Stimulated activated CD8-positive, alpha-beta memory T cell treated with anti-CD3 and anti-CD28 coated beads, Interleukin-12 subunit alpha, Interleukin-12 subunit beta, amount 100 ng/mL, for 24 hours (primary cell): ENCODE results near the gene DIO1.

ENCODE experiments used
- DNase-seq: peaks from one replicate; pipeline ENCODE4 v3.0.0-alpha.2; 2020; ENCODE audit errors: extremely low read depth

The DIO1 gene

DNA sequence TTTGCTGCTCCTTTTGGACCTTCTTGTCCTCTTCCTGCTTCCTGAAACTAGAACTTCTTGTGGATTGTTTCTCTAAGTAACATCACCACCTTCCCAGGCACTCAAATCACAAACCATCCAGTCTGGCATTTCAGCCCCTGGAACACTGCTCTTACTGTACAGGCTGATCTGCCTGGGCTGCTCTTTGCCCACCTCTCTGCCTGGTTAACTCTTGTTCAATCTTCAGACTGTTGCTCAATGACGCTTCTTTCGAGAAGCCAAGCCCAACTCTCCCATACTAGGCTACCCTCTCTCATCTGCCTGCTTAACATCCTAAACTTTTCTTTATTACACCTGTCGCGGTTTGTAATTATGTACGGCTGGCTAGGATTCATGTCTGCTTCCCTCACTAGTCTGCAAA lies 657 bp downstream of the DIO1 start:
- DNase-seq = no peak

DNA sequence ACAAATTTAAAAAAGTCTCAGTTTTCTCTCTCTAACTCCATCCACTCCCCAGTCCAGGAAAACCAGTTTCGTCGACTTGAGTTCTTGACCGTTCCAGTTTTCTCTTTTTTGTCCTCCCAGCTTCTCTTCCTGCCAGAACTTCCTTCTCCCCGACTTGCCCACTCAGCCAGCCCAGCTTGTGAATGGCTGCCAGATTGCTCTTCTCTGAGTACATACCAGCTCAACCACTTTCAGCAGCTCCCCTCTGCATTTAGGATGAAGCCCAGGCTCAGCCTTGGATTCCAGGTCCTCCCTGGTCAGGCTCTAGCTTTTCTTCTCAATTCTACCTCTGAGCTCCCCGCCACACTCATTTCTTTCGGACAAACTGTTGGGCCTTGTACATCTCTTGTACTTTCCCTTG lies 1.4 kb downstream of the DIO1 start:
- DNase-seq = no peak

DNA sequence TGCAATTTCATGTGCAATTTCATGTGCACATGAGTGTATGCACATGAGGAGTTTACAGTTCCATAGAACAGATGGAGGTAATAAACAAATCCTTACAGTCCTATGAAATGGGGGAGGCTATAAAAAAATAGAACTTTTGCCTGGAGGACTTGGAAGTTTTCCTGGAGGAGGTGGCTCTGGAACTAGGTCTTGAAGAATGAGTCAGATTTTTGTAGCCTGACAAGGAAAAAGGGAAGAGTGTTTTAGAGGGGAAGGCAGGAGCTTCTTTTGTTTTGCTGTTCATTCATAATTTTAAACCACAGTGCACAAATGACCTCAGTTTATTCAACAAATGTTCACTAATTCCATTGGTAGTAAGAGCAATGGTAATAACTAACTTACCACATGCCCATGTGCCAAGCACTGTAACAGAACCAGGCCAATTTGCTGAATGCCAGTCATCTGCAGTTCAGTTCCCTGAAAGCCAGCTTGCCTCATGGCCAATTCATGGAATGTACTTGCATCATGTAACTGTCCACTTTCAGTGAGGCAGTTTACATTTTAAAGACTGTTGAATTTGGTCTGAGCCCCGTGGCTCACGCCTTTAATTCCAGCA lies 2.7 kb downstream of the DIO1 start:
- DNase-seq = no peak

DNA sequence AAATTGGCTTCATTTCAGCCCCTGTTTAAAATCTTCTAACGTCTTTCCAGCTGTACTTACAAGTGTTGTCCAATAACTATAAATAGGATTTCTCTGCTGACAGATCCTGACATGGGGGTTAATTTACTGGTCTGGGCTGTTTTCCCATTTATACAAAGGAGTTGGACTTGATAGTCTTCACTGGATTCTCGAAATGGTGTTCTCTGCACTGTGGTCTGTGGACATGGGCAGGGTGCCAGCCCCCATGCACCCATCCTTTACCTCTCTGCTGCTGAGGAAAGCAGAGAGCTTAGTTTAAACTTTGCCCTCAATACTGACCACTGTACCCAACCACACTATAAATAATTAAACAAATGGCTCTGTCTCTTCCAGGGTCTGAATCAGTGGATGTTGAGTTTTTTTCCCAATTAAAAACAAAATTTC lies 5.2 kb downstream of the DIO1 start:
- DNase-seq = no peak

DNA sequence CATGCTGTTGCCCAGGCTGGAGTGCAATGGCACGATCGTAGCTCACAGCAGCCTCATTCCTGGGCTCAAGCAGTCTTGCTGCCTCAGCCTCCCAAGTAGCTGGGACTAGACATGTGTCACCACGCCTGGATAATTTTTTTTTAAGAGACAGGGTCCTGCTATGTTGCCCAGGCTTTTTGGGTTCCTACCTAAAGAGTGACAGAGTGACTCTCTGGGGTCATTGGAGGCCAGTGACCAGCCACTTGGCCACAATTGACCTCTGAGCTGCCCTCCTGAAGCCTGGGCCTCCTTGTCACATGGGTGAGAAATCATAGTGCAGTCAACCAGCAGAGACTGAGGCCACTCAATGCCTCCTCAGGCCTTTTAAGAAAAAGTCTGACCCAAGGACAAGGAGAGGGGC lies 5.7 kb downstream of the DIO1 start:
- DNase-seq = no peak

DNA sequence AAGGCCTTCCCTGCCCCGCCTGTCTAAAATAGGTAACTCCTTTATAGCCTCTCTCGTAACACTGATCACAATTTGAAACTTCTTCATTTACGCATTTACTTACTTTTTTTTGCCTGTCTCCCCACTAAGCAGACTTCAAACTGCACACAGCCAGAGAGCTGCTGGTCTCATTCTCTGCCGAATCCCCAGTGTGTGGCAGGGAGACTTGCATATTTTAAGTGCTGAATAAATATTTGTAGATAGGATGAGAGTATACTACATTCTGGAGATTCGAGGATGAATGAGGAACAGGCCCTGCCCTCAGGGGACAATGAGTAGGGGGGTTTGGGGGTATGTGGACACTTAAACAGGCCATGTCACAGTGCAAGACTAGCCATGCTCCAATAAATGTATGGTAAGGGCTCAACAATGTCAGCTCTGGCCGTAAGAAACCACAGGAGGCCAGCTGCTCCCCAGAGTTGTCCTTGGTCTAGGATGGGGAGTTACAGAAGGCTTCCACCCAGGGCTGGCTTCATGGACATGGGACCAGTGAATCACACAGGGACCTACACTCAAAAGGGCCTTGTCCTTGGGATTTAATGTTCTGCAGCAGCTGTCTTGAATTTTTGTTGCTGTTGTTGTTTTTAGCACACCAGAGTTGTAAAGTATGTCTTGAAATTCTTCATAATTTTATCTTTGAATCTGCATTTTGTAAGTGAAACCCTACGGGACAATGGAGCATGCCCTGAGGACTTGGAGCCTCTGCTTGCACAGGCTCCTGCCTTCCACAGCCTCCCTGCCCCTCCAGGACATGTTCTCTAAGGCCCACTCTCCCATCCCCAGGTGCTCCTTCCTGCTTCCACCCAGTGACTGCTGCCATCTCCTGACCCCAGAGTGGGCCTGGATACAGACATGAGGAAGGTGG lies 8.5 kb downstream of the DIO1 start:
- DNase-seq = no peak

DNA sequence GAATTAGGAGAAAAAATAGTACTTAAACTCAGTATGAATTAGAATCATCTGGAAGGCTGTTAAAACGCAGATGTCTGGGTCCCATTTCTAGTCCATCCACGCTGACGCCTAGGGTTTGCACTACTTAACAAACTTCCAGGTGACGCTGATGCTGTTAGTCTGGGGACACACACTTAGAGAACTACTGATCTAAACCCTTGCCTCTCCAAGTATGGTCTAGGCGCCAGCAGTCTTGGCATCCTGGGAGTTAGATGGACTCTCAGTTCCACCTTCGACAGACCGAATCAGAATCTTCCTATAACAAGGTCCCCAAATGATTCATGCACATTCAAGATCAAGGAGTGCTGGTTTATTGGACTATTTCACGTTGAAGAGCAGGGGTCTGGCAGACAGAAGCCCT lies 11.5 kb downstream of the DIO1 start:
- DNase-seq = no peak

DNA sequence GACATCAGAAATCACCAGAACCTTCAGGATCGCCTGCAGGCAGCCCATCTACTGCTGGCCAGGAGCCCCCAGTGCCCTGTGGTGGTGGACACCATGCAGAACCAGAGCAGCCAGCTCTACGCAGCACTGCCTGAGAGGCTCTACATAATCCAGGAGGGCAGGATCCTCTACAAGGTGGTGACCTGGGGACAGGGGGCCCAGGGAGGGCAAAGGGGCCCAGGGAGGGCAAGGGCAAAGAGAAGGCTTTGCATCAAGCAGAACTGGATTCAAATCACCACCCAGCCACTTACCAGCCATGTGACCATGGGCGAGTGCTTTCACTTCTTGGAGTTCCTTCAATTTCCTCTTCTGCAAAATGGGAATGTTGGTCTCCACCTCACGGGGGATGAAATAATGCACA lies 12.1 kb downstream of the DIO1 start:
- no peak for DNase-seq

DNA sequence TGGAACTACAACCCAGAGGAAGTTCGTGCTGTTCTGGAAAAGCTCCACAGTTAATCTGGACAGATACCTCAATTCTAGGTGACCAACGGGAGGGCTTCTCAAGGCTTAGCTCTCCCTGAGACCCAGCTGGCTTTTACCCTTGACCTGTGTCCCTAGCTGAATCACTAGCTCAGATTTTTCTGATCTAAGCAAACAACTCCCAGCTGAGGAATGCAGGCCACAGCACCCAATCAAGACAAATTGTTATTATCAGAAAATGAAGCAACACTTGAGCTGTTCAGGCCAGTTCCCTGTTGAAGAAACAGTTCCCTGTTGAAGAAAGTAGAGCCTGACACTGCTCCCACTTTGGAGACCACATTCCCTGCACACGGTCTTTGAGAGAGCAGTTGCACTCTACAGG lies 16.0 kb downstream of the DIO1 start:
- DNase-seq = no peak

DNA sequence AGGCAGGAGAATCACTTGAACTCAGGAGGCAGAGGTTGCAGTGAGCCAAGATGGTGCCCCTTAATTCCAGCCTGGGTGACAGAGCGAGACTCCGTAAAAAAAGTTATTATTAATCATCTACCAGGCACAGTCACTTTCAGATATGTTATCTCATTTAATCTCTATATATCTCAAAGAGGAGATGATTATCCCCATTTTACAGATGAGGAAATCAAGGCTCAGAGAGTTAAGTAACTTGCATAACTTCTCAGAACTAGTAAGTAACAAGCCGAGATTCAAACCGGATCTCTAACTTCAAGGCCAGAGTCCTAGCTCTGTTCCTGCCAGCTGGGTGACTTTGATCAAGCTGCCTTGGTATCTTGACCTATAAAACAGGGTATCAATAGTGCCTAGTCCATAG lies 17.5 kb downstream of the DIO1 start:
- DNase-seq = no peak

DNA sequence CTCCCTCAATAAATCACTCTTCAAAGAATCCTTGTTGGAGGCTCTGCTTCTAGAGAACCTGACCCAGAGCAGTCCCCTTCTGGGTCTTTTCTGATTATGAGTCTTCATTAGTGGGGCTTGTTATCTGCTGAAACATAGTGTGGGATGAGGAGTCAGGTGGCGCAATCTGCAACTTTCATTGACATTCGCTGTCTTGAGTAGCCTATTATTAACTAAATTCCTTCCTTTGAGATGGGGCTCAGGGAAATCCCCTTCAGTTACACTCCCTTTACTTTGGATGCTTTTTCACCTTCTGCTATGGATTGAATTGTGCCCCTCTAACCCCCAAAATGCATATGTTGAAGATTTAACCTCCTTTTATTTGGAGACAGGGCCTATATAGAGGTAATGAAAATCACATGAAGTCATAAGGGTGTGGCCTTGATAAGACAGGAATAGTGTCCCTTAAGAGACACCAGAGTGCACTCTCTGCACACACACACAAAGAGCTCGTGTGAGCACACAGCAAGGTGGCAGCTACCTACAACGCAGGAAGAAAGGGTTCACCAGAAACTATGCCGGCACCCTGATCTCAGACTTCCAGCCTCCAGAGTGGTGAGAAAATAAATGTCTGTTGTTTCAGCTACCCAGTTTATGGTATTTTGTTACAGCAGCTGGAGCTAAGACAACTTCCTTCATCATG lies 19.5 kb downstream of the DIO1 start:
- DNase-seq = no peak

DNA sequence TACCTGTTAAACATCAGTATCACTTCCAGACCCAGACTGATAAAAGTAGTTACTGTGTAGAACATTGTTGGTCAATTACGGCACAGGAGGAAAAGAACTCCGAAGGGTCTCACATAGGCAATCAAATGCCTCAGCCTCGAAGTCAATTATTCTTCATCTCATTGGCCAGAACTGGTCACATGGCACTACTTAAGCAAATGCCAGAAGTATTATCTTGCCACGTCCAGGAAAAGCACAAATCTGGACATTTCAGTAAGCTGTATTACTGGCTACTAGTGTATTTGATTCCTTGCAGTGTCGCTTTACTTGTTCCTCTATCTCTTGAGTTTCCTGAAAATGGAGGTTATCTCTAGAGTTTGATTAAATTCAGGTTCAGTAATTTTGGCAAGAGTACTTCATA lies 24.4 kb downstream of the DIO1 start:
- DNase-seq = no peak

DNA sequence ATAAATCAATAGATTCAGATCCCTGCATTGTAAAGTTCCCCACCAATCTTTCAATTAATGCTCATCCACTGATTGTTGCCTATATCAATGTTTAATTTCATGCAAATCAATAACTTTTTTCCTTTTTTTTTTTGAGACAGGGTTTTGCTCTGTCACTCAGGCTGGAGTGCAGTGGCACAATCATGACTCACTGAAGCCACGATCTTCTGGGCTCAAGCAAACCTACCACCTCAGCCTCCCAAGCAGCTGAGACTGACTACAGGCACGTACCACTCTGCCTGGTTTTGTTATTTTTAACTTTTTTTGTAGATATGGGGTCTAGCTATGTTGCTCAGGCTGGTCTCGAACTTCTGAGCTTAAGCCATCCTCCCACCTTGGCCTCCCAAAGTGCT lies 25.7 kb downstream of the DIO1 start:
- no peak for DNase-seq

DNA sequence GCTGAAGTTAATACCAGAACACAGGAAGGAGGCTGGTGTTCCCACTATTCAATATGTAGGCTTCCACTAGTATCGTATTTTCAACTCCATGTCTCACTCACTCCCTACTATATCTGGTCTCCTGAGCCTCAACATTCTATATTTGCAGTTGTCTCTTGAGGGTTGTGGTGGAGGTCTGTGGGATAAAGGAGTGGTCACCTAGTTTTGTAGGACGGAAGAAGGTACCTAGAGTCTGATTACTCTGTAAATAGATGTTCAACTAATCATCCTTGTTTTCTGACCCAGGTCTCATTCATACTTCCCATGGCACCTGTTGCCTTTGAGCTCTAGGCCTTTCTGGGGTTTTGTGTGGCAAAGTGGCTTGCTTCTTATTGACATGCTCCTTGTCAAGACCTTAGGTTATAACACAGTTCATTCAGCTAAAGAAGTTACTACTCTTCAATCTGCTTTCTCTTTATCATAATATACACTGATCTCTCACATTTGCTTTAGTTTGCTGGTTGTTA lies 33.4 kb downstream of the DIO1 start:
- DNase-seq = no peak

DNA sequence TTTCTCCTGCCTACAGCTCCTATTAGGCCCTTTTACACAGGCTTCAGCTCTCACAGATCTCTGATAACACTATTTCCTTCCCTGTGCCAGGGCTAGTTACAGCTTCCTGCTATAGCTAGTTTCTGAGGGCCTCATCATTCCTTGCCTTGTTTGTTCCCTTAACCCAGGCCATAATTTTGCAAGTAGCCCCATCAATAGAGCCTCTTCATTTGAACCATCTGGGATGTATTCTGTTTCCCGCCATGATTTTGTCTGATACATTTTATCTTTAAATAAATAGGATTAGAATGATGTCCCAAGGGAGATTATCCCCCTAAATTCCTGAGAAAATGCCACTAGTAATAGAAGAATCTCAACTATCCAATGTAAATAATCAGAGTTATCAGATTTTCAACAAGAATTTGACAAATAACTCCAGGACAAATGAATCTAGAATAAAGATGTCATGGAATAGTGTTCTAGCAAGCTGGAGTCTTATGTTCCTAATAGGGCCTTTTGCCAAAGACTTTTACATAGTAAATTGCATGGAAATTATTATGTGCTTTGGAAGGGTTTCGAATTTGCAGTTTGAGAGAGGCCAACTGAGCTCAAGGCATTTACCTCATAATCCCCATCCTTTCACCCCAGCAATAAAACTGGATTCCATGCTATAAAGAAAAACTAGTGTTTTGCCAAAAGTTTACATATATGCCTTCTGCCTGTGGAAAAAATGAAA lies 35.4 kb downstream of the DIO1 start:
- no peak for DNase-seq

DNA sequence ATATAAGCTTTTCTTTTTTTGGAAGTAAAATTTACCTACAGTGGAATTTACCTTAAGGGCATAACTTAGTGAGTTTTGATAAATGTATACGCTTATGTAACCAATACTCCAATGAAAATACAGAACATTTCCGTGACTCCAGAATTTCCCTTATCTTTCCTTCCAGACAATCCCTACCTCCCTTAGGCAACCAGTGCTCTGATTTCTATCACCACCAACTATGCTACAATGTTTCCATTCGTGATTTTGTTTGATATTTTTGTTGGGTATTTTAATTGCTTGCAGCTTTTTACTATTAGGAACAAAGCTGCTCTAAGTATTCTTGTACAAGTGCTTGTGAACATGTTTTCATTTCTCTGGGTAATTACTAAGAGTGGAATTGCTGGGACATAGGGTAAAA lies 36.9 kb downstream of the DIO1 start:
- DNase-seq = no peak

DNA sequence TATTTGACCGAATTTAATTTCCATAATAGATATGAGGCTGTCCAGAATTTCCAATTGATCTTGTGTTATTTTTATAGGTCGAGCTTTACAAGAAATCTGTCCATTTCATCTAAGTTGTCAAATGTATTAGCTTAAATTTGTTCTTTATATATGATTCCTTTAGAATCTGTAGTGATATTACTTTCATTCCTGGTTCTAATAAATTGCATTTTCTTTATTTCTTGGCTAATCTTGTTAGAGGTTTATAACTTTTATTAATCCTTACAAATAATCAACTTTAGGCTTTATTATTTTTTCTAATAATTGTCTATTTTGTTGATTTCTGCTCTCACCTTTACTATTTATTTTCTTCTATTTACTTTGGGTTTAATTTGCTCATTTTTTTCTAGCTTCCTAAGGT lies 37.5 kb downstream of the DIO1 start:
- no peak for DNase-seq

DNA sequence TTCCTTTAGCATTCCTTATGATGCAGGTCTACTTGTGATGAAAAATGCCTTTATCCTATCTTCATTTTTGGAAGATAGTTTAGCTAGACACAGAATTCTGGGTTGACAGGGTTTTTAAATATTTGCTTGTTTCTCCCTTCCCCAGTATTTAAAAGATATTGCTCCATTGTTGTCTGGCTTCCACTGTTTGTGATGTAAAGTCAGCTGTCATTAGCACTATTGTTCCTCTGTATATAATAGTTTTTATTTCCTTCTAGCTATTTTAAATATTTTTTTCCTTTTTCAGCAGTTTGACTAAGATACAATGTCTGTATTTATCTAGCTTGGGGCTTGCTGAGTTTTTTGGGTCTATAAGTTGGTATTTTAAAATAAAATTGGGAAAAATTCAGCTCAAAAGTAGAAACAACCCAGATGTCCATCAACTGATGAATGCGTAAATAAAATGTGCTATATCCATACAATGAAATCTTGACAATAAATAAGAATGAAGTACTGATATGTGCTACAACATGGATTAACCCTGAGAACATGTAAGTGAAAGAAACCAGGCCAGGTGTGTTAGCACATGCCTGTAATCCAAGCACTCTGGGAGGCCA lies 40.3 kb downstream of the DIO1 start:
- DNase-seq = no peak

DNA sequence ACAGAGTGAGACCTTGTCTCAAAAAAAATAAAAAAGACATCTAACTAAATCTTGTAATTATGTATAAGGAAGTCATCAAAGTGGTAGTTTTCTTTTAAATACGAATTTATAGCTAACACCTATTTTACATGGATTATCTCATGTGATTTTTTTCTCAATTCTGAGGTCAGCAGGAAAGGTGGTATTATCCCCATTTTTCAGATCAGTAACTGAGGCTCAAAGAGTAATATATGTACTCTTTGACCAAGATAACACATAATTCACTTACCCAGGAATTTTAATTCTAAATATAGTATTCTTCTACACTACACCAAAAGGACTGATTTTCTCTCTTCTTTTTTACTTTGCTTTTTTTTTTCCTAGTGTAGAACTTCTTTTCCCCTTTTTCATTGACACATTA lies 42.4 kb downstream of the DIO1 start:
- DNase-seq = no peak

DNA sequence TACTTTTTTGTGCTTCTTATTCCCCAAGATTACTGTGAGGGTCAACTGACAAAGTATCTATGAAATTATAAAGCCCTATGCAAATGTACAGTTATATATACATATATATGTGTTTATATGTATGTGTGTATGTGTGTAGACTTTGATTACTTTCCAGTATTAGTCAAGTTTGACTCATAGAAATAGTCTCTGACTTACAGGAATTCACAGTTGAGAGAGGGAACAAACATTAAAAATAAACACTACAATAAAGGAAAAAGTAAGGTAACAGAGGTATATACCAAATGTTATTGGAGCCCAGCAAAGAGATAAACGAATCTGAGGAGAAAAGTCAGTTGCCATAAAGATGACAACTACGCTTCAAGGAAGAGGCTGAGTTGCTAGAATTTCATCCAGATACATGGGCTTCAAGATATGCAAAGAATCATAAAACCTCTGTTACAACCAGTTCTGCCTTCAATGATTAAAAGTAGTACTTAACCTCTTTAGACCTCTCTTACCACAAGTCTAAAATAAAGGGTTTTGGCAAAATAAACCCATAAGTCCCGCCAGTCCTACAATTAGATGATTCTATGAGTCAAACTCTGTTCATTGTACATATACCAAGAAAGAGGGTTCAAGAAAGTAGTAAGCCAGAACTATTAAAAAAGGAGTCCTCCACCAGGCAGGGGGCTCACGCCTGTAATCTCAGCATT lies 44.3 kb downstream of the DIO1 start:
- DNase-seq = no peak
